Epithelial cell of prostate (primary cell): Measurements from ENCODE around the gene PDX1.

Source experiments
- DNase-seq: peaks from one replicate; pipeline ENCODE4 v3.0.0-alpha.2; 2011; ENCODE audit warnings: low read depth, low spot score
- H3K27ac ChIP-seq: fragments of 450-650 bp; 2 replicates; pipeline ENCODE4 v1.5.1; 2017; ENCODE audit warnings: mild to moderate bottlenecking

Gene PDX1

GRCh38 chr13:27921961-27922882 lies 2.4 kb downstream of the PDX1 start:
- DNase-seq, result no peak
- H3K27ac ChIP-seq, result no peak overlapping the region

- no peak overlapping the region for H3K27ac ChIP-seq
- DNase-seq, result no peak
Measured at GRCh38 chr13:27922883-27923612, 3.2 kb downstream of the PDX1 start.

GRCh38 chr13:27923794-27924528 lies 4.2 kb downstream of the PDX1 start:
- no peak overlapping the region for H3K27ac ChIP-seq
- DNase-seq, result no peak

- no peak for DNase-seq
- no peak overlapping the region for H3K27ac ChIP-seq
Measured at GRCh38 chr13:27924529-27925141, 4.8 kb downstream of the PDX1 start.

GRCh38 chr13:27925220-27925991 lies 5.6 kb downstream of the PDX1 start:
- no peak overlapping the region for H3K27ac ChIP-seq
- no peak for DNase-seq

- H3K27ac ChIP-seq, result no peak overlapping the region
- no peak for DNase-seq
Measured at GRCh38 chr13:27926644-27927434, 7.0 kb downstream of the PDX1 start.

GRCh38 chr13:27927444-27928352 lies 7.9 kb downstream of the PDX1 start:
- DNase-seq, result no peak

GRCh38 chr13:27928353-27928804 lies 8.6 kb downstream of the PDX1 start:
- no peak for DNase-seq
- no peak overlapping the region for H3K27ac ChIP-seq

More at GRCh38 chr13:27927444-27928352, 7.9 kb downstream of the PDX1 start:
- no peak overlapping the region for H3K27ac ChIP-seq

GRCh38 chr13:27928805-27929753 lies 9.3 kb downstream of the PDX1 start:
- no peak overlapping the region for H3K27ac ChIP-seq
- no peak for DNase-seq

GRCh38 chr13:27929868-27930267 lies 10.1 kb downstream of the PDX1 start:
- H3K27ac ChIP-seq, result no peak overlapping the region
- no peak for DNase-seq

- H3K27ac ChIP-seq, result no peak overlapping the region
- DNase-seq, result no peak
Measured at GRCh38 chr13:27933118-27933517, 13.3 kb downstream of the PDX1 start.

GRCh38 chr13:27933580-27934328 lies 14.0 kb downstream of the PDX1 start:
- H3K27ac ChIP-seq, result no peak overlapping the region
- DNase-seq, result no peak

- no peak for DNase-seq
Measured at GRCh38 chr13:27942972-27943371, 23.2 kb downstream of the PDX1 start.

GRCh38 chr13:27952876-27953675 lies 33.3 kb downstream of the PDX1 start:
- DNase-seq, result no peak

More at GRCh38 chr13:27942972-27943371, 23.2 kb downstream of the PDX1 start:
- H3K27ac ChIP-seq, result no peak overlapping the region

More at GRCh38 chr13:27952876-27953675, 33.3 kb downstream of the PDX1 start:
- no peak overlapping the region for H3K27ac ChIP-seq
